Stimulated activated CD8-positive, alpha-beta memory T cell treated with anti-CD3 and anti-CD28 coated beads, Interleukin-15, amount 100 ng/mL, for 24 hours (primary cell): ENCODE results near the gene CCDC141.

Experiments used
- DNase-seq: peaks from one replicate; pipeline ENCODE4 v3.0.0-alpha.2; 2020; ENCODE audit warnings: low read depth

CCDC141 gene

GRCh38 chr2:178910005-178910404 is 139.9 kb downstream of the CCDC141 start:
- DNase-seq: no peak

- DNase-seq: no peak
Measured at GRCh38 chr2:178909507-178909906, 140.4 kb downstream of the CCDC141 start.

GRCh38 chr2:178908810-178909209 is 141.1 kb downstream of the CCDC141 start:
- no peak for DNase-seq

GRCh38 chr2:178905261-178905660 is 144.7 kb downstream of the CCDC141 start:
- DNase-seq: no peak

GRCh38 chr2:178899656-178900055 is 150.3 kb downstream of the CCDC141 start:
- no peak for DNase-seq

- no peak for DNase-seq
Measured at GRCh38 chr2:178895872-178896271, 154.1 kb downstream of the CCDC141 start.

- DNase-seq: no peak
Measured at GRCh38 chr2:178895171-178895570, 154.8 kb downstream of the CCDC141 start.

GRCh38 chr2:178892751-178893625 is 156.9 kb downstream of the CCDC141 start:
- no peak for DNase-seq

GRCh38 chr2:178891959-178892485 is 157.9 kb downstream of the CCDC141 start:
- DNase-seq: no peak

- peak; percentile 6 for DNase-seq
Measured at GRCh38 chr2:178891265-178891958, 158.5 kb downstream of the CCDC141 start.

- DNase-seq: no peak
Measured at GRCh38 chr2:178886006-178886405, 163.9 kb downstream of the CCDC141 start.

- no peak for DNase-seq
Measured at GRCh38 chr2:178884440-178884839, 165.5 kb downstream of the CCDC141 start.

- no peak for DNase-seq
Measured at GRCh38 chr2:178882666-178883440, 167.1 kb downstream of the CCDC141 start.

- no peak for DNase-seq
Measured at GRCh38 chr2:178881075-178881474, 168.9 kb downstream of the CCDC141 start.

- no peak for DNase-seq
Measured at GRCh38 chr2:178880257-178880656, 169.7 kb downstream of the CCDC141 start.

GRCh38 chr2:178877874-178878273 is 172.1 kb downstream of the CCDC141 start:
- DNase-seq: no peak

GRCh38 chr2:178874529-178875240 is 175.3 kb downstream of the CCDC141 start:
- DNase-seq: no peak

GRCh38 chr2:178873912-178874311 is 176.0 kb downstream of the CCDC141 start:
- DNase-seq: no peak

GRCh38 chr2:178871536-178871935 is 178.4 kb downstream of the CCDC141 start:
- no peak for DNase-seq

- DNase-seq: no peak
Measured at GRCh38 chr2:178870703-178871102, 179.2 kb downstream of the CCDC141 start.

GRCh38 chr2:178865999-178866398 is 183.9 kb downstream of the CCDC141 start:
- no peak for DNase-seq
